GM23248 (cell line): Measurements from ENCODE around the gene ATRN.

Experiments
- EZH2 ChIP-seq: fragments of 200-600 bp; sonication (generic); IDR thresholded peaks from 2 replicates; pipeline ENCODE4 v1.6.1; 2018; ENCODE audit warnings: antibody characterized with exemption, mild to moderate bottlenecking; ENCODE audit not compliant: insufficient read depth, poor library complexity, severe bottlenecking
- EZH2phosphoT487 ChIP-seq: fragments of 200-600 bp; sonication (generic); IDR thresholded peaks from 2 replicates; pipeline ENCODE4 v1.6.1; 2018; ENCODE audit warnings: antibody characterized with exemption, moderate library complexity, mild to moderate bottlenecking, low read depth; ENCODE audit not compliant: insufficient read depth

DNA sequence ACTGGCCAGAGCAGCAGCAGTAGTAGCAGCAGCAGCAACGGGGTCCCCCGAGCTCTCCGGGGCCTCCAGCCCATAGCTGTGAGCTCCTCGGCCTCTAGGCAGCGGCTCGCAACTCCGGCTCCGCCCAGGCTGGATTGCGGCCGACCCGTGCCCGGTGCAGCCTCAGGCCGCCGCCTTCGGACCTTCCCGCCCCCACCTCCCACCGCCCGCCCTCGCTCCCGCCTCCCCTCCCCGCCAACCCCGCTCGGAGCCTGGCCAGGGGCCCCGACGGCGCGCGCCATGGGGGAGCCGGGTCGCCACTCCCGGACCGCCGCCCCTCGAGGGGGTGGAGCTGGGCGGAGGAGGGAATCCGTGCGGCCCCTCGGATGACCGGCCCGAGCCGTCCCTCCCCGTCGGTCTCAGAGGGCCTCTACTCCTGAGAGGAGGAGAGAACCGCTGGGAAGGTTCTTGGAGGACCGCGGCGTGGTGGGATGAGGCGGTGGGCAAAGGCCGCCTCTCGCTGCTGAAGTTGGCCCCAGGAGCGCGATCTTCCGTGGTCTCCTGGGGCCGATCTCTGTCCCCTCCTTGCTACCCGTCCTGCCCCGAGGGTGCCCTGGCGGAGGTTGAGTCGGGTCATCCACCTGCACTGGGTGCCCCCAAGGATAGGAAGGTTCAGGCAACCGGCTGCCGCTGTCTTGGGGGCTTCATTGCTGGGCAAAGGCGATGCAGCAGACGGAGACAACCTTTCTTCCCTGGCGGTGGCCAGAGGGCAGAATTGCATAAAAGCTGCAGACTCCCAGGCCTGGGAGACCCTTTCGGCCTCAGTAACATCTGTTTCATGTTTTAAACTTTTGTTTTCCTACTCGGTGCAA lies 211.3 kb downstream of the ATRN start, which contains the start of gene ADAM33:
- TF ChIP-seq EZH2 (no peak), EZH2phosphoT487 (no peak)
